ENCODE results near the gene NUBP2.

NUBP2 gene

GRCh38 chr16:1741553-1742165 lies 41.1 kb upstream of the NUBP2 start:
- DNase-seq = no peak
- no peak for TF ChIP-seq CTCF (IDR thresholded peaks at IDR 0.05; ENCODE audit: low read depth, low read length)
- H3K4me3 ChIP-seq (ENCODE audit: low read depth, low read length) = no peak overlapping the region
- no peaks in the 10 kb centered on the region for H3K9me3 ChIP-seq (ENCODE audit: severe bottlenecking)
- H3K27me3 ChIP-seq (ENCODE audit: insufficient read depth, low read depth, severe bottlenecking) = no peaks in the 10 kb centered on the region
- H3K27ac ChIP-seq = no peak overlapping the region
- H3K36me3 ChIP-seq = peaks cover 20% of the 10 kb centered on the region

GRCh38 chr16:1743376-1744337 lies 39.1 kb upstream of the NUBP2 start:
- no peaks in the 10 kb centered on the region for H3K9me3 ChIP-seq (ENCODE audit: severe bottlenecking)
- DNase-seq = no peak
- H3K36me3 ChIP-seq = peaks cover 35% of the 10 kb centered on the region
- H3K27ac ChIP-seq = no peak overlapping the region
- no peaks in the 10 kb centered on the region for H3K27me3 ChIP-seq (ENCODE audit: insufficient read depth, low read depth, severe bottlenecking)
- H3K4me3 ChIP-seq (ENCODE audit: low read depth, low read length) = no peak overlapping the region
- no peak for TF ChIP-seq CTCF (IDR thresholded peaks at IDR 0.05; ENCODE audit: low read depth, low read length)

- Histone ChIP-seq H3K27me3 (ENCODE audit: insufficient read depth, low read depth, severe bottlenecking) (no peaks in the 10 kb centered on the region), H3K4me3 (ENCODE audit: low read depth, low read length) (no peak overlapping the region), H3K9me3 (ENCODE audit: severe bottlenecking) (no peaks in the 10 kb centered on the region), H3K36me3 (peaks cover 41% of the 10 kb centered on the region), H3K27ac (no peak overlapping the region)
- no peak for DNase-seq
- TF ChIP-seq CTCF (IDR thresholded peaks at IDR 0.05; ENCODE audit: low read depth, low read length) = no peak
Observed at GRCh38 chr16:1744338-1744840, 38.4 kb upstream of the NUBP2 start.

- peaks cover 44% of the 10 kb centered on the region for H3K36me3 ChIP-seq
- H3K27me3 ChIP-seq (ENCODE audit: insufficient read depth, low read depth, severe bottlenecking) = no peaks in the 10 kb centered on the region
- no peak overlapping the region for H3K27ac ChIP-seq
- no peaks in the 10 kb centered on the region for H3K9me3 ChIP-seq (ENCODE audit: severe bottlenecking)
- TF ChIP-seq CTCF (IDR thresholded peaks at IDR 0.05; ENCODE audit: low read depth, low read length) = no peak
- DNase-seq = no peak
- no peak overlapping the region for H3K4me3 ChIP-seq (ENCODE audit: low read depth, low read length)
Observed at GRCh38 chr16:1745181-1745899, 37.4 kb upstream of the NUBP2 start.

GRCh38 chr16:1745900-1746692 lies 36.7 kb upstream of the NUBP2 start:
- H3K4me3 ChIP-seq (ENCODE audit: low read depth, low read length) = no peak overlapping the region
- TF ChIP-seq CTCF (IDR thresholded peaks at IDR 0.05; ENCODE audit: low read depth, low read length) = no peak
- no peaks in the 10 kb centered on the region for H3K27me3 ChIP-seq (ENCODE audit: insufficient read depth, low read depth, severe bottlenecking)
- no peaks in the 10 kb centered on the region for H3K9me3 ChIP-seq (ENCODE audit: severe bottlenecking)
- H3K27ac ChIP-seq = no peak overlapping the region
- H3K36me3 ChIP-seq = peaks cover 44% of the 10 kb centered on the region
- no peak for DNase-seq
